ENCODE measurements around the gene IL4I1.
A peak's percentile ranks its signal among the peaks of the same experiment; 100 is the strongest.

Gene IL4I1

GRCh38 chr19:49894879-49895565 lies 1.7 kb downstream of the IL4I1 start:
- DNase-seq (ENCODE audit: low read depth) = peak; percentile 40

GRCh38 chr19:49894011-49894664 lies 2.5 kb downstream of the IL4I1 start:
- DNase-seq (ENCODE audit: low read depth) = no peak

- no peak for DNase-seq (ENCODE audit: low read depth)
Observed at GRCh38 chr19:49892716-49893115, 4.0 kb downstream of the IL4I1 start.

- no peak for DNase-seq (ENCODE audit: low read depth)
Observed at GRCh38 chr19:49891393-49891792, 5.3 kb downstream of the IL4I1 start.

GRCh38 chr19:49890349-49891311 lies 6.1 kb downstream of the IL4I1 start:
- peak; percentile 66 for DNase-seq (ENCODE audit: low read depth)

- peak; percentile 65 for DNase-seq (ENCODE audit: low read depth)
Observed at GRCh38 chr19:49889687-49890348, 6.9 kb downstream of the IL4I1 start.

- DNase-seq (ENCODE audit: low read depth) = no peak
Observed at GRCh38 chr19:49889038-49889686, 7.5 kb downstream of the IL4I1 start.

- no peak for DNase-seq (ENCODE audit: low read depth)
Observed at GRCh38 chr19:49888510-49888824, 8.2 kb downstream of the IL4I1 start.

GRCh38 chr19:49887665-49888509 lies 8.8 kb downstream of the IL4I1 start:
- no peak for DNase-seq (ENCODE audit: low read depth)

- no peak for DNase-seq (ENCODE audit: low read depth)
Observed at GRCh38 chr19:49887037-49887664, 9.5 kb downstream of the IL4I1 start.

GRCh38 chr19:49884760-49885159 lies 11.9 kb downstream of the IL4I1 start:
- no peak for DNase-seq (ENCODE audit: low read depth)

GRCh38 chr19:49884109-49884508 lies 12.6 kb downstream of the IL4I1 start:
- DNase-seq (ENCODE audit: low read depth) = no peak

GRCh38 chr19:49883094-49883493 lies 13.6 kb downstream of the IL4I1 start:
- DNase-seq (ENCODE audit: low read depth) = no peak

GRCh38 chr19:49882643-49883042 lies 14.0 kb downstream of the IL4I1 start:
- no peak for DNase-seq (ENCODE audit: low read depth)

GRCh38 chr19:49881672-49882394 lies 14.9 kb downstream of the IL4I1 start:
- DNase-seq (ENCODE audit: low read depth) = no peak

GRCh38 chr19:49881186-49881585 lies 15.5 kb downstream of the IL4I1 start:
- no peak for DNase-seq (ENCODE audit: low read depth)

GRCh38 chr19:49880162-49880869 lies 16.4 kb downstream of the IL4I1 start:
- DNase-seq (ENCODE audit: low read depth) = no peak

GRCh38 chr19:49879243-49879963 lies 17.3 kb downstream of the IL4I1 start:
- no peak for DNase-seq (ENCODE audit: low read depth)

- DNase-seq (ENCODE audit: low read depth) = no peak
Observed at GRCh38 chr19:49878744-49879070, 18.0 kb downstream of the IL4I1 start.

All from activated T-helper 9 cell treated with anti-CD3 and anti-CD28 coated beads, Interleukin-2, amount 50 U/mL, for 16 hours (primary cell).